Keratinocyte (primary cell): ENCODE data around the gene BMPR1B. TPM values are rescaled to one million over a fixed set of nuclear protein-coding genes. Genes with fewer than 3 reads are reported as not detected.

ENCODE experiments used
- DNase-seq: peaks from one replicate; pipeline ENCODE4 v3.0.0-alpha.2; 2011; ENCODE audit warnings: low read depth, missing footprints, low spot score
- FAIRE-seq: peaks from 2 replicates; lab custom pipeline; 2011; peaks lifted over from hg19 to GRCh38; lab: Jason Lieb, UNC
- H2AFZ ChIP-seq: 2 replicates; pipeline ENCODE4 v1.6.0; 2012; ENCODE audit warnings: low read length, control low read depth, inconsistent platforms; ENCODE audit not compliant: control insufficient read depth
- H3K27ac ChIP-seq: 2 replicates; pipeline ENCODE4 v1.5.1; 2011; ENCODE audit warnings: low read length; ENCODE audit not compliant: control insufficient read depth, insufficient read depth
- H3K27me3 ChIP-seq: 3 replicates; pipeline ENCODE4 v1.6.0; 2011; ENCODE audit warnings: low read length; ENCODE audit not compliant: control insufficient read depth, insufficient read depth; ENCODE audit errors: extremely low read depth
- H3K36me3 ChIP-seq, 2 experiments: 2 replicates in 1 of 2; 3 replicates in 1 of 2; pipeline ENCODE4 v1.5.1; 2011; ENCODE audit warnings: low read length in 2 of 2, mild to moderate bottlenecking in 1 of 2; ENCODE audit not compliant: control insufficient read depth in 2 of 2, insufficient read depth in 2 of 2; ENCODE audit errors: extremely low read depth in 1 of 2
- H3K4me1 ChIP-seq: 3 replicates; pipeline ENCODE4 v1.5.1; 2011; ENCODE audit warnings: low read length; ENCODE audit not compliant: control insufficient read depth, insufficient read depth; ENCODE audit errors: extremely low read depth
- H3K4me2 ChIP-seq: 3 replicates; pipeline ENCODE4 v1.6.0; 2011; ENCODE audit warnings: low read depth, low read length; ENCODE audit not compliant: control insufficient read depth, insufficient read depth; ENCODE audit errors: extremely low read depth
- H3K4me3 ChIP-seq, 3 experiments: fragments of 200-600 bp in 1 of 3; sonication (generic) in 1 of 3; 2 replicates in 2 of 3; 3 replicates in 1 of 3; pipeline ENCODE4 v1.5.1; 2011 to 2016; ENCODE audit warnings: low read length in 3 of 3, mild to moderate bottlenecking in 3 of 3, control low read depth in 2 of 3, inconsistent platforms in 1 of 3, low read depth in 1 of 3, mixed read lengths in 1 of 3, mixed run types in 1 of 3, moderate library complexity in 1 of 3; ENCODE audit not compliant: control insufficient read depth in 2 of 3, insufficient read depth in 2 of 3; ENCODE audit errors: extremely low read depth in 1 of 3
- H3K79me2 ChIP-seq: 2 replicates; pipeline ENCODE4 v1.6.0; 2012; ENCODE audit warnings: low read length; ENCODE audit not compliant: control insufficient read depth, insufficient read depth
- H3K9ac ChIP-seq: 3 replicates; pipeline ENCODE4 v1.6.0; 2011; ENCODE audit warnings: low read length; ENCODE audit not compliant: control insufficient read depth, insufficient read depth; ENCODE audit errors: extremely low read depth
- H3K9me1 ChIP-seq: 3 replicates; pipeline ENCODE4 v1.6.0; 2011; ENCODE audit warnings: low read length; ENCODE audit not compliant: control insufficient read depth, insufficient read depth; ENCODE audit errors: extremely low read depth
- H3K9me3 ChIP-seq: 2 replicates; pipeline ENCODE4 v1.5.1; 2012; ENCODE audit warnings: low read depth, low read length; ENCODE audit not compliant: control insufficient read depth
- H4K20me1 ChIP-seq: 3 replicates; pipeline ENCODE4 v1.6.0; 2011; ENCODE audit warnings: low read length; ENCODE audit not compliant: control insufficient read depth, insufficient read depth; ENCODE audit errors: extremely low read depth
- EZH2 ChIP-seq: IDR thresholded peaks from one replicate; pipeline ENCODE4 v1.6.1; 2012; ENCODE audit warnings: inconsistent platforms, mild to moderate bottlenecking, low read length, moderate library complexity
- dilution Hi-C: fragments of 300-500 bp; cut with MboI; formaldehyde crosslinking; loops from one replicate; pipeline ENCODE4 v1.7.0; 2020; ENCODE audit warnings: low sequenced_read_pairs; ENCODE audit not compliant: extremely low pct_ligation_motif_present
- polyA plus RNA-seq, 5 experiments: library from polyadenylated mRNA; depleted of rRNA in 3 of 5; stranded (reverse) in 3 of 5; stranded (forward) in 1 of 5; unstranded in 1 of 5; fragments of >200 nt; gene quantifications; 1 replicate in 1 of 5; 2 replicates in 3 of 5; 3 replicates in 1 of 5; pipeline versions ENCODE4 v1.2.1 to v1.2.3, GENCODE V29; 2011 to 2012; ENCODE audit warnings: missing spikeins in 2 of 5, low read depth in 1 of 5, low replicate concordance in 1 of 5
- TF ChIP-seq, protein P1 (sequence below), 3 experiments: IDR thresholded peaks in 1 of 3; conservative IDR thresholded peaks in 1 of 3; optimal IDR thresholded peaks in 1 of 3; 2 replicates in 2 of 3; 3 replicates in 1 of 3; pipeline versions ENCODE3 to v1.5.1; 2011; ENCODE audit warnings: low read length in 3 of 3, mild to moderate bottlenecking in 3 of 3, moderate library complexity in 2 of 3, control low read depth in 1 of 3, inconsistent platforms in 1 of 3; ENCODE audit not compliant: insufficient read depth in 2 of 3; ENCODE audit errors: extremely low read depth in 1 of 3

BMPR1B gene
- polyA plus RNA-seq, 1 donor (not counting 4 experiments of a cell fraction or from before 2014, with no cell fraction given): 0.89 TPM

DNA sequence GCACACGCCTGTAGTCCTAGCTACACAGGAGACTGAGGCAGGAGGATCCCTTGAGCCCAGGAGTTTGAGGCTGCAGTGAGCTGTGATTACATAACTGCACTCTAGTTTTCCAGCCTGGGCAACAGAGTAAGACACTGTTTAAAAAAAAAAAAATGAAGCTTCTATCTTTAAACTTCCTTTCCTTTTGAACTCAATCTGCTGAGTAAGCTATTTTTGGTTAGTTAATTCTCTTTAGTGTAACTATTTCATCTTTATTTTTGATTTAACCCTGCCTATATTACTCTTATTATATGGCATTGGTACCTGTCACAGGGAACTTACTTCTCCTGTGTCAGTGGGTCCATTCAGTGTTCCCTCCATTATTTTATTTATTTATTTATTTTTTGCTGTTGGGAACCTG lies 160.8 kb downstream of the BMPR1B start:
- no peaks in the 10 kb centered on the region for H3K79me2 ChIP-seq
- H3K4me3 ChIP-seq: no peak overlapping the region
- no peak for FAIRE-seq
- no peaks in the 10 kb centered on the region for H3K4me1 ChIP-seq
- dilution Hi-C loops: no loop called here
- H4K20me1 ChIP-seq: no peaks in the 10 kb centered on the region
- H3K9me1 ChIP-seq: no peaks in the 10 kb centered on the region
- no peaks in the 10 kb centered on the region for H3K36me3 ChIP-seq
- no peak for TF ChIP-seq EZH2
- TF ChIP-seq, protein P1, sequence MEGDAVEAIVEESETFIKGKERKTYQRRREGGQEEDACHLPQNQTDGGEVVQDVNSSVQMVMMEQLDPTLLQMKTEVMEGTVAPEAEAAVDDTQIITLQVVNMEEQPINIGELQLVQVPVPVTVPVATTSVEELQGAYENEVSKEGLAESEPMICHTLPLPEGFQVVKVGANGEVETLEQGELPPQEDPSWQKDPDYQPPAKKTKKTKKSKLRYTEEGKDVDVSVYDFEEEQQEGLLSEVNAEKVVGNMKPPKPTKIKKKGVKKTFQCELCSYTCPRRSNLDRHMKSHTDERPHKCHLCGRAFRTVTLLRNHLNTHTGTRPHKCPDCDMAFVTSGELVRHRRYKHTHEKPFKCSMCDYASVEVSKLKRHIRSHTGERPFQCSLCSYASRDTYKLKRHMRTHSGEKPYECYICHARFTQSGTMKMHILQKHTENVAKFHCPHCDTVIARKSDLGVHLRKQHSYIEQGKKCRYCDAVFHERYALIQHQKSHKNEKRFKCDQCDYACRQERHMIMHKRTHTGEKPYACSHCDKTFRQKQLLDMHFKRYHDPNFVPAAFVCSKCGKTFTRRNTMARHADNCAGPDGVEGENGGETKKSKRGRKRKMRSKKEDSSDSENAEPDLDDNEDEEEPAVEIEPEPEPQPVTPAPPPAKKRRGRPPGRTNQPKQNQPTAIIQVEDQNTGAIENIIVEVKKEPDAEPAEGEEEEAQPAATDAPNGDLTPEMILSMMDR (optimal IDR thresholded peaks at IDR 0.05 in 1 of 3, IDR thresholded peaks at IDR 0.05 in 1 of 3, conservative IDR thresholded peaks at IDR 0.05 in 1 of 3; ENCODE audit: extremely low read depth in 1 of 3, insufficient read depth in 2 of 3, low read length in 3 of 3): no peak
- no peaks in the 10 kb centered on the region for H3K9me3 ChIP-seq
- no peaks in the 10 kb centered on the region for H3K27me3 ChIP-seq
- H3K4me2 ChIP-seq: no peak overlapping the region
- H3K27ac ChIP-seq: no peak overlapping the region
- DNase-seq: no peak
- H2AFZ ChIP-seq: no peak overlapping the region
- H3K9ac ChIP-seq: no peak overlapping the region

DNA sequence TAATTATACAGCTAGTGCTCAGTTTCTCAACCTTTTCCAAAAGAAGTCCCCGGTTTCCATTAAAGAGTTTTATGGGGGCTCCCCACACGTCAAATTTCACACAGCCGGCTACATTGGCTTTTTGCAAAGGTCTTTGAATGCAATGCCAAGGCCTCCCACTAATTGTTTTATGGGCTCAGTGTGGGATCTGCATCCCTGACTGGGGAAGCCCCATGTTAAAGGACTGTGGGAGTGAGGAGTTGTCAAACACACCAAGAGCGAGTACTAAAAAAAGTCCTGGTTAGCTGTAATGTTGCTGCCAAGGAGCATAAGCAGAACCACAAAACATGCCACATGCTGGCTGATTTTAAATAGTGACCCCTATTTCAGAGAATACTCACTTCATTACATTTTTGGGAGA lies 162.6 kb downstream of the BMPR1B start:
- Histone ChIP-seq H3K27ac (no peak overlapping the region), H3K4me3 (no peak overlapping the region), H3K9me3 (no peaks in the 10 kb centered on the region), H3K4me2 (no peak overlapping the region), H3K9ac (no peak overlapping the region), H3K79me2 (no peaks in the 10 kb centered on the region), H4K20me1 (no peaks in the 10 kb centered on the region), H2AFZ (no peak overlapping the region), H3K9me1 (no peaks in the 10 kb centered on the region), H3K4me1 (no peaks in the 10 kb centered on the region), H3K36me3 (no peaks in the 10 kb centered on the region), H3K27me3 (no peaks in the 10 kb centered on the region)
- TF ChIP-seq, protein P1 (optimal IDR thresholded peaks at IDR 0.05 in 1 of 3, IDR thresholded peaks at IDR 0.05 in 1 of 3, conservative IDR thresholded peaks at IDR 0.05 in 1 of 3; ENCODE audit: extremely low read depth in 1 of 3, insufficient read depth in 2 of 3, low read length in 3 of 3): no peak
- no peak for TF ChIP-seq EZH2
- dilution Hi-C loops: no loop called here
- DNase-seq: no peak
- no peak for FAIRE-seq
